Muscle of arm (tissue), 12 donors: Measurements from ENCODE around the gene TMED1. TPM values are rescaled to one million over a fixed set of nuclear protein-coding genes. Genes with fewer than 3 reads are reported as not detected.
"Not testable (repeated sequence)": the region's sequence is repeated elsewhere in the genome, so short reads cannot be mapped to it uniquely, and the experiment has no call there.

Experiments used
- DNase-seq: peaks from one replicate; pipeline ENCODE4 v3.0.0-alpha.2; 2013
- polyA plus RNA-seq, 12 donors: library from polyadenylated mRNA; unstranded; fragments of 120-200 nt; gene quantifications; one replicate each; pipeline ENCODE4 v1.2.1, GENCODE V29; 2013; ENCODE audit not compliant: insufficient read length in 12 of 12

Gene TMED1
- polyA plus RNA-seq, 12 donors = 23.9 to 39.4 (median 29.5) TPM; not detected in 1

DNA sequence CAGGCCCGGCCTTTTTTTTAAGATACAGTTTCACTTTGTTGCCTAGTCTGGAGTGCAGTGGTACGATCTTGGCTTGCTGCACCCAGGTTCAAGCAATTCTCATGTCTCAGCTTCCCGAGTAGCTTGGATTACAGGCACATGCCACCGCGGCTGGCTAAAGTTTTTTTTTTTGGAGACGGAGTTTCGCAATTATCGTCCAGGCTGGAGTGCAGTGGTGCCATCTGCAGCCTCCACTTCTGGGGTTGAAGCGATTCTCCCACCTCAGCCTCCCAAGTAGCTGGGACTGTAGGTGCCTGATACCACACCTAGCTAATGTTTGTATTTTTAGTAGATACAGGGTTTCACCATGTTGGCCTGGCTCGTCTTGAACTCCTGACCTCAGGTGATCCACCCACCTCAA is 30.5 kb upstream of the TMED1 start:
- no peak for DNase-seq

DNA sequence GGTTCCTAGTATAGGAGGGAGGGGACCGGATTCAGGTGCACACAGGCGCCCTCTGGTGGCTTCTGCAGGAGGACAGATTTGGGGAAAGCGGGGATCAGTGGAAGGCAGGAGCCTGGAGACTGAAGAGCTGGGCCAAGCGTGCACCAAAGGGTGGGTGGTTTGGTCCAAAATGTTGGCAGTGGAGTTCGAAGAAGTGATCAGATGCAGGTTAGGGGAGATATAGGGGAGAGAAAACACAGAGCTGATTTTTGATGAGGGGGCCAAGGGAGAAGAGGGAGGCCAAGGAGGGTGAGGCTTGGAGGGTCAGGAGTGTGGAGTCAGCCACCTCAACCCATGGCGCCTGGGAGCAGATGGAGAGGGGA is 28.5 kb upstream of the TMED1 start:
- peak; percentile 86 for DNase-seq

- DNase-seq = no peak
These were observed 27.2 kb upstream of the TMED1 start for GRCh38 chr19:10863107-10863717.

DNA sequence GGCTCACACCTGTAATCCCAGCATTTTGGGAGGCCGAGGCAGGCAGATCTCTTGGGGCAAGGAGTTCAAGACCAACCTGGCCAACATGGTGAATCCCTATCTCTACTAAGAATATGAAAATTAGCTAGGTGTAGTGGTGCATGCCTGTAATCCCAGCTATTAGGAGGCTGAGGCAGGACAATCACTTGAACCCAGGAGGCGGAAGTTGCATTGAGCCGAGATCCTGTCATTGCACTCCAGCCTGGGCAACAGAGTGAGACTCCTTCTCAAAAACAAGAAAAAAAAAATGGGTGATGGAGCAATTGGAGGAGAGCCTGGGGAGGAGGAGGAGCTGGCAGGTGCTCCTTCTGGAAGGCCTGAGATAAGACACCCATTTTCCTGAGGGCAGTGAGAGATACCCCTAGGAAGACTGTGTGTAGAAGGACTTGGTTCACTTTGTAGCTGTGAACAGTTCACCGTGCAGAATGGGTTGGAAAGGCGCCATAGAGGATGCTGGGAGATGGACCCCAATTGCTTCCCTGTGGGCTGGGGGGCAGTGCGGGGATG is 26.6 kb upstream of the TMED1 start:
- DNase-seq = no peak

DNA sequence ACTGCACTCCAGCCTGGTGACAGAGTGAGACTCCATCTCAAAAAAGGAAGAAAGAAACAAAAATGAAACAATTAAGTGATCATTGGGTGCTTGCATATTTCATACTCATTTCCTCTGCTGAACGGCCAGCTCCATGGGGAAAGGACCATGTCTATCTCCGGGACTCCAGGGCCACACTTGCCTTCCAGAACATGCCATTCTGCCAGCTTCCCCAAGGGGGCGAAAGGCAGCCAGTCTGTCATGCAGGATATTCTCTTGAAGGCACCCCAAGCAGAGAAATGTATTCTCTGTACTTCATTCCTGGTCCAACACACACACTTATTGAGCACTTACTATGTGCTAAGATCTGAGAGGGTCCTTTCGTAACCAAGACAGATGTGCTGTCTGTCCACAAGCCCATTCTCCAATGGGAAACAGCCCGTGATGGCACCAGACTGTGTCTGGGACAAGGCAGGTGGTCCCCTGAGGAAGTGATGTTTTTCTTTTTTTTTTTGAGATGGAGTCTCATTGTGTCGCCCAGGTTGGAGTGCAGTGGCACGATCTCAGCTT is 25.2 kb upstream of the TMED1 start:
- no peak for DNase-seq

DNA sequence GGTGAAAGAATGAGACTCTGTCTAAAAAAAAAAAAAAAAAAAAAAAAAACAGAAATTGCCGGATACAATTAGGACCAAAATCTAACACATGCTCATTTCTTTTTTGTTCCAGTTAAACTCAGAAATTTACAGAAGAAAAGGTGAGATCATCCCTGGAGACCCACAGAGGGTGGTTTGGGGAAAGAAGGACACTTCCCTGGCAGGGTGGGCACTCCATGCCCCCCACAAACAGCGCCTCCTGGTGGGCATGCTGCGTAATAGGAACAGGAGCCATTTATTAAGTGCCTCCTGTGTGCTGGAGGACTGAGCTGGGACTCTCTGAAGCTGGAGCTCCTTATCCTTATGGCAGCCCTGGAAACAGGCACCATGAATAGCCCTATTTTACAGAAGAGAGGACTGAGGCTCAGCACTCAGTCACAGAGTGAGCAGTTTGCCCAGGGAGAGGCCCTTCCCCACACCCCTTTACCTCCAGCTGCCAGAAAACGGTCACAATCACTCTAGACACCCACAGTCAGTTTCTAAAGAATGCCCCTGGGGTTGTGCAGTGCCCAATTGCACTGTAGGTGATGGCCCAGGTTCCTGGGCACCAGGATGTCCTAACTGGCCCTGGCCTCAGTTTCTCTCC is 22.3 kb upstream of the TMED1 start:
- DNase-seq = no peak

GRCh38 chr19:10856899-10857298 is 20.9 kb upstream of the TMED1 start:
- not testable (repeated sequence) for DNase-seq

- no peak for DNase-seq
These were observed 20.0 kb upstream of the TMED1 start for GRCh38 chr19:10855879-10856522.

DNA sequence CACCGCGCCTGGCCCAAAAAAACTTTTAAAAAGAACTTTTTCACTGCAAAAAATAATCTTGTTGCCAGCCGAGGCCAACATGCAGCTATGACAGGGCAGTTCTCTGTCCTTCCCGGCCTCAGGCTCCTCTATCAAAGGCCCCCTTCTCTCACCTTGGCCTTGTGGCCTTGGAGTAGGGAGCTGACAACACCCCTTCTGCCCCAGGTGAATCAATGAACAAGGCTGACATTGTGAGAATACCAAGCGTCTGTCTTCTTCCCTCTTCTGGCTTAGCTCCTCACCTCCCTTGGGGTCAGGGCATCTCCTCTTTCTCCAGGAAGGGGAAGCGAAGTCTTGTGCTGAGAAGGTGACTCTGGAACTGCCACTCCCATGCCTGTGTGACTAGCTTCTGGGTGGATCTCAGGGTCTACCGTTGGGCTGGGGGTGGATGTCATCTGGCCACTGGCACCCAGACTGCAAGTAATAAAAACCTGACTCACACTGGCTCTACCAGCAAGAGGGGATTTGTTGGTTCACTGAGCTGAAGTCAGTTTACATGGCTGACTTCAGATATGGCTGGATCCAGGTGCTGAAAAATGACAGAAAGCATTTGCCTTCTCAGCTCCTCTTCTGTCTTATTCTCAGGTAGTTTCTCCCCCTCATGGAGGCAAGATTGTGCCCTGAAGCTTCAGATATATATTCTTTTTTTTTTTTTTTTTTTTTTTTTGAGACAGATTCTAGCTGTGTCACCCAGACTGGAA is 18.5 kb upstream of the TMED1 start:
- DNase-seq = no peak

DNA sequence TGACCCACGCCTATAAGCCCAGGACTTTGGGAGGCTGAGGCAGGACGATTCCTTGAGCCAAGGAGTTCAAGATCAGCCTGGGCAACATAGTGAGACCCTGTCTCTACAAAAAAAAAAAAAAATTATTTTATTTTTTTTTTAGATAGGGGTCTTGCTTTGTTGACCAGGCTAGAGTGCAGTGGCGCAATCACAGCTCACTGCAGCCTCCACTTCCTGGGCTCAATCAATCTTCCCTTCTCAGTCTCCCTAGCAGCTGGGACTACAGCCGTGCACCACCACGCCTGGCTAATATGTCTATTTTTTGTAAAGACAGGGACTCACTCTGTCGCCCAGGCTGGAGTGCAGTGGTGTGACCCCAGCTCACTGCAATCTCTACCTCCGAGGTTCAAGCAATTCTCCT is 16.9 kb upstream of the TMED1 start:
- no peak for DNase-seq

DNA sequence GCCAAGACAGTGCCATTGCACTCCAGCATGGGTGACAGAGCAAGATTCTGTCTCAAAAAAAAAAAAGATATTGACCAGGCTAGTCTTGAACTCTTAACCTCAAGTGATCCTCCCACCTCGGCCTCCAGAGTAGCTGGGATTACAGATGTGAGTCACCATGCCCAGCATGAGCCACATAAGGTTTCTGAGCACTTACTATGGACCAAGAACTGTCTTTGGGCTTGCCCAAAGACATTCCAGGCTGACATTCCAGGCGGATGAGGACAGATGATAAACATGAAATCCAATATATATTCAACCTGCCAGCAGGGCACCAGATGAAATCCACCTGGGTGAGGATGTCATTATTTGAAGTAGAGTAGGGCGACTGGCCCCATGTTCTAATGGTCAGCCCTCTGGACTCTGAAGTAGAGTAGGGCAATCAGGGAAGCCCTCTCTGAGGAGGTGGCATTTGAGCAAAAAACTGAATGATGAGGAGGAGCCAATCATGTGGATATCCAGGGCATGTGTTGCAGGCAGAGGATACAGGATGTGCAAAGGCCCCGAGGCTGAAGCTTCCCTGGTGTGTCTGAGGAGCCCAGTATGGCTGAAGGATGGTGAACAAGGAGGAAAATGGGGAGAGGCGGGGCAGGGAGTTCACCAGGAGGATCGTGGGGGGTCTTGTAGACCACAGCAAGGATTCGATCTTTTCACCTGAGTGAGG is 16.2 kb upstream of the TMED1 start:
- no peak for DNase-seq

DNA sequence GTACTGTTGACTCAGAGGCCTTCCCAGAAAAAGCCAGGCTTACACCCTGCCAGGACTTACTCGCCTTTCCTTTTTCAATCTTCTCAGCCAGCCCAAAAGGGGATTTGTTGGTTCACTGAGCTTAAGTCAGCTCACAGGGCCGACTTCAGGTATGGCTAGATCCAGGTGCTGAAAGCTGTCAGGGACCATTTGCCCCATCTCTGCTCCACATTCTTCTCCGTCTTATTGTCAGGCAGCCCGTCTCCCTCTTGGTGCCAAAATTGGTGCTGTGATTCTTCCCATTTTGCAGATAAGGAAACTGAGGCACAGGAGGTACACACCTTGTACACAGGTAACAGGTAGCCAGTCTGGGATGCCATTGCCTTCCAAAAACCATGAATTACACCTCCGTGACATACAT is 14.6 kb upstream of the TMED1 start:
- DNase-seq = no peak

GRCh38 chr19:10848230-10848856 is 12.3 kb upstream of the TMED1 start, which contains the start of gene C19orf38:
Gene C19orf38 (plus strand): TSS chr19:10848415. CDS start chr19:10848509, 94 bp downstream.
- peak; percentile 57 for DNase-seq

- DNase-seq = no peak
These were observed 10.6 kb upstream of the TMED1 start for GRCh38 chr19:10846500-10847202.

- no peak for DNase-seq
These were observed 6.8 kb upstream of the TMED1 start for GRCh38 chr19:10842788-10843187.

DNA sequence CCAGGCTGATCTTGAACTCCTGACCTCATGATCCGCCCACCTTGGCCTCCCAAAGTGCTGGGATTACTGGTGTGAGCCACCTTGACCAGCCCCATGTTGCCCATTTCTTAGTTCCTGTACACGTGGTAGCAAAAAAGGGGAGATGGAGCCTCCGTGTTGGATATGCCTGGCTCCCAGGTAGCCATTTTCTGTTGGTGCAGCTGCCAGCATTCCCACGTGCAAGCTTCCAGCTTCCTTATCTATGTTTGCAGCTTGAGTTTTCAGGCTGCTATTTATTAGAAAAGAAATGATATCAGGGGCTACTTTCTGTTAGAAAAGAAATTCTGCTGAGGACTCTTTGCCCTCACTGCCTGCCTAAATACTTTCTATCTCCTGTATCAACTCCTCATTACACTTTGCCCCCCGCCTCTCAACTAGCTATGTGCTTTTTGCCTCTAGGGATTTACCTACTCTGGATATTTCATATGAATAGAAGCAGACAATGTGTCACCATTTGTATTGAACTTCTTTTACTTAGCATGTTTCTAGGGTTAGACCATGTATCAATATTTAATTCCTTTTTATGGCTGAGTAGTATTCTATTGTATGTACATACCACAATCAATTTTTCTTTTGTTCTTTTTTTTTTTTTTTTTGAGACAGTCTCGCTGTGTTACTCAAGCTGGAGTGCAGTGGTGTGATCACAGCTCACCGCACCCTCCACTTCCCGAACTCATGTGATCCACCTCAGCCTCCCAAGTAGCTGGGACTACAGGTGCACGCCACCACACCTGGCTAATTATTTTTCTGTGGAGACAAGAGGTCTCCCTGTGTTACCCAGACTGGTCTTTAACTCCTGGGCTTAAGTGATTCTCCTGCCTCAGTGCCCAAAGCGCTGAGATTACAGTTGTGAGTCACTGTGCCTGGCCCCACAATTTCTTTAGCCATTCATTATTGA is 3.4 kb upstream of the TMED1 start:
- no peak for DNase-seq

DNA sequence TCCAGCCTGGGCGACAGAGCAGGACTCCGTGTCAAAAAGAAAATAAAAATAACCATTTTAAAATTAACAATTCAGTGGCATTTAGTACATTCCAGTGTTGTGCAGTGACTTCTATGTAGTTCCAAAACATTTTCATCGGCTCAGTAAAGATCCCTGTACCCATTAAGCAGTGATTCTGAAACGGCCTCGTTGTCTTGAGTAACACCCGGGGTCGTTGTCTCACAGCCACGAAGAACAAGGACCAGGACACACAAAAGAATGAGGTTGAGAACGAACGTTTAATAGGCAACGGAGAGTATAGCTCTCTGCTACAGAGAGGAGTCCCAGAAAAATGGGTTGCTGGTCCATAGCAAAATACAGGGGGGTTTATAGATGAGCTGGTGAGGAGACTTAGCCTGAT is 2.4 kb upstream of the TMED1 start:
- no peak for DNase-seq

- DNase-seq = not testable (repeated sequence)
These were observed 1.6 kb upstream of the TMED1 start for GRCh38 chr19:10837649-10838048.
